ENCODE measurements around the gene ADPGK.

- TF ChIP-seq, protein P1, sequence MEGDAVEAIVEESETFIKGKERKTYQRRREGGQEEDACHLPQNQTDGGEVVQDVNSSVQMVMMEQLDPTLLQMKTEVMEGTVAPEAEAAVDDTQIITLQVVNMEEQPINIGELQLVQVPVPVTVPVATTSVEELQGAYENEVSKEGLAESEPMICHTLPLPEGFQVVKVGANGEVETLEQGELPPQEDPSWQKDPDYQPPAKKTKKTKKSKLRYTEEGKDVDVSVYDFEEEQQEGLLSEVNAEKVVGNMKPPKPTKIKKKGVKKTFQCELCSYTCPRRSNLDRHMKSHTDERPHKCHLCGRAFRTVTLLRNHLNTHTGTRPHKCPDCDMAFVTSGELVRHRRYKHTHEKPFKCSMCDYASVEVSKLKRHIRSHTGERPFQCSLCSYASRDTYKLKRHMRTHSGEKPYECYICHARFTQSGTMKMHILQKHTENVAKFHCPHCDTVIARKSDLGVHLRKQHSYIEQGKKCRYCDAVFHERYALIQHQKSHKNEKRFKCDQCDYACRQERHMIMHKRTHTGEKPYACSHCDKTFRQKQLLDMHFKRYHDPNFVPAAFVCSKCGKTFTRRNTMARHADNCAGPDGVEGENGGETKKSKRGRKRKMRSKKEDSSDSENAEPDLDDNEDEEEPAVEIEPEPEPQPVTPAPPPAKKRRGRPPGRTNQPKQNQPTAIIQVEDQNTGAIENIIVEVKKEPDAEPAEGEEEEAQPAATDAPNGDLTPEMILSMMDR (conservative IDR thresholded peaks at IDR 0.05; ENCODE audit: low read length): no peak
- no peak for TF ChIP-seq EZH2phosphoT487 (IDR thresholded peaks at IDR 0.05; ENCODE audit: borderline replicate concordance)
These were observed 43.1 kb upstream of the ADPGK start for GRCh38 chr15:72826611-72827010.

Data from Loucy (cell line).